Neutrophil (primary cell): ENCODE data around the gene PCDH20.

Source experiments
- H3K27ac ChIP-seq: fragments of 200-600 bp; sonication (generic); 2 replicates; pipeline ENCODE4 v1.5.1; 2016; ENCODE audit warnings: mild to moderate bottlenecking, moderate library complexity
- H3K27me3 ChIP-seq: fragments of 200-600 bp; sonication (generic); 2 replicates; pipeline ENCODE4 v1.6.0; 2016; ENCODE audit warnings: mild to moderate bottlenecking
- H3K36me3 ChIP-seq: fragments of 200-600 bp; sonication (generic); 2 replicates; pipeline ENCODE4 v1.5.1; 2017
- H3K4me1 ChIP-seq, 2 experiments: fragments of 200-600 bp in 1 of 2; sonication (generic) in 1 of 2; 1 replicate in 1 of 2; 2 replicates in 1 of 2; pipeline versions ENCODE4 v1.5.1 to v1.6.1; 2013 to 2016; ENCODE audit warnings: low read depth in 1 of 2, low read length in 1 of 2, mild to moderate bottlenecking in 1 of 2, moderate library complexity in 1 of 2; ENCODE audit not compliant: control insufficient read depth in 1 of 2, insufficient read depth in 1 of 2
- H3K4me3 ChIP-seq, 2 experiments: fragments of 200-600 bp in 1 of 2; sonication (generic) in 1 of 2; 1 replicate in 1 of 2; 2 replicates in 1 of 2; pipeline ENCODE4 v1.5.1; 2013 to 2016; ENCODE audit warnings: low read depth in 1 of 2, low read length in 1 of 2, mild to moderate bottlenecking in 1 of 2, moderate library complexity in 1 of 2
- H3K9me3 ChIP-seq: fragments of 200-600 bp; sonication (generic); 2 replicates; pipeline ENCODE4 v1.5.1; 2016
- TF ChIP-seq, protein P1 (sequence below): fragments of 200-600 bp; sonication (generic); IDR thresholded peaks from 2 replicates; pipeline ENCODE4 v1.5.1; 2016; ENCODE audit warnings: antibody characterized with exemption

PCDH20 gene, protein sequence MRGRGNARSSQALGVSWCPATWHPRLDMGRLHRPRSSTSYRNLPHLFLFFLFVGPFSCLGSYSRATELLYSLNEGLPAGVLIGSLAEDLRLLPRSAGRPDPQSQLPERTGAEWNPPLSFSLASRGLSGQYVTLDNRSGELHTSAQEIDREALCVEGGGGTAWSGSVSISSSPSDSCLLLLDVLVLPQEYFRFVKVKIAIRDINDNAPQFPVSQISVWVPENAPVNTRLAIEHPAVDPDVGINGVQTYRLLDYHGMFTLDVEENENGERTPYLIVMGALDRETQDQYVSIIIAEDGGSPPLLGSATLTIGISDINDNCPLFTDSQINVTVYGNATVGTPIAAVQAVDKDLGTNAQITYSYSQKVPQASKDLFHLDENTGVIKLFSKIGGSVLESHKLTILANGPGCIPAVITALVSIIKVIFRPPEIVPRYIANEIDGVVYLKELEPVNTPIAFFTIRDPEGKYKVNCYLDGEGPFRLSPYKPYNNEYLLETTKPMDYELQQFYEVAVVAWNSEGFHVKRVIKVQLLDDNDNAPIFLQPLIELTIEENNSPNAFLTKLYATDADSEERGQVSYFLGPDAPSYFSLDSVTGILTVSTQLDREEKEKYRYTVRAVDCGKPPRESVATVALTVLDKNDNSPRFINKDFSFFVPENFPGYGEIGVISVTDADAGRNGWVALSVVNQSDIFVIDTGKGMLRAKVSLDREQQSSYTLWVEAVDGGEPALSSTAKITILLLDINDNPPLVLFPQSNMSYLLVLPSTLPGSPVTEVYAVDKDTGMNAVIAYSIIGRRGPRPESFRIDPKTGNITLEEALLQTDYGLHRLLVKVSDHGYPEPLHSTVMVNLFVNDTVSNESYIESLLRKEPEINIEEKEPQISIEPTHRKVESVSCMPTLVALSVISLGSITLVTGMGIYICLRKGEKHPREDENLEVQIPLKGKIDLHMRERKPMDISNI

DNA sequence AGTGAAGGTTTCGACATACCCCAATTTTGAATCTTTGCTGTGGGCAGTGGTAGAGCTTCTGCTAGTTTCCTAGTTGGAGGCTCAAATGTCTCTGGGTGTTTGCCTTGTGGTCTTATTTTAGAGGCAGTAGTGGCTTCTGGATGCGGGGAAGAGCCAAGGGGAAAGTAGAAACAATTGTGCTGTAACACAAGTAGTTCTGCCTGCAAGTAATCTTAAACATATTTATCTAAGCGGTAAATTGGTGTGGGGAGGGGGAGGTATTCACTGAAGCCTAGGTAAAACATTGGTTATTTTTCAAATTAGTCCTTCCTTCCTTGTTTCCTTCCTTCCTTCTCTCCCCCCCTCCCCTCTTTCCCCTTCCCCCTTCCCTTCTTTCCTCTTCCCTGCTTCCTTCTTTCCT lies at the start of gene PCDH20:
Gene PCDH20 (minus strand): TSS at position 101 of the 400 bp plus-strand sequence. CDS start 691 bp downstream, outside the sequence.
- no peak within 1 kb of the TSS for H3K27ac ChIP-seq
- TF ChIP-seq, protein P1, sequence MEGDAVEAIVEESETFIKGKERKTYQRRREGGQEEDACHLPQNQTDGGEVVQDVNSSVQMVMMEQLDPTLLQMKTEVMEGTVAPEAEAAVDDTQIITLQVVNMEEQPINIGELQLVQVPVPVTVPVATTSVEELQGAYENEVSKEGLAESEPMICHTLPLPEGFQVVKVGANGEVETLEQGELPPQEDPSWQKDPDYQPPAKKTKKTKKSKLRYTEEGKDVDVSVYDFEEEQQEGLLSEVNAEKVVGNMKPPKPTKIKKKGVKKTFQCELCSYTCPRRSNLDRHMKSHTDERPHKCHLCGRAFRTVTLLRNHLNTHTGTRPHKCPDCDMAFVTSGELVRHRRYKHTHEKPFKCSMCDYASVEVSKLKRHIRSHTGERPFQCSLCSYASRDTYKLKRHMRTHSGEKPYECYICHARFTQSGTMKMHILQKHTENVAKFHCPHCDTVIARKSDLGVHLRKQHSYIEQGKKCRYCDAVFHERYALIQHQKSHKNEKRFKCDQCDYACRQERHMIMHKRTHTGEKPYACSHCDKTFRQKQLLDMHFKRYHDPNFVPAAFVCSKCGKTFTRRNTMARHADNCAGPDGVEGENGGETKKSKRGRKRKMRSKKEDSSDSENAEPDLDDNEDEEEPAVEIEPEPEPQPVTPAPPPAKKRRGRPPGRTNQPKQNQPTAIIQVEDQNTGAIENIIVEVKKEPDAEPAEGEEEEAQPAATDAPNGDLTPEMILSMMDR, result no peak
- H3K36me3 ChIP-seq, result no peaks in the 10 kb centered on the region
- H3K4me1 ChIP-seq, result peaks cover 0 to 3% of the 10 kb centered on the region in 2 experiments
- peaks cover 62% of the 10 kb centered on the region for H3K27me3 ChIP-seq
- no peak within 1 kb of the TSS for H3K4me3 ChIP-seq
- H3K9me3 ChIP-seq, result no peaks in the 10 kb centered on the region

DNA sequence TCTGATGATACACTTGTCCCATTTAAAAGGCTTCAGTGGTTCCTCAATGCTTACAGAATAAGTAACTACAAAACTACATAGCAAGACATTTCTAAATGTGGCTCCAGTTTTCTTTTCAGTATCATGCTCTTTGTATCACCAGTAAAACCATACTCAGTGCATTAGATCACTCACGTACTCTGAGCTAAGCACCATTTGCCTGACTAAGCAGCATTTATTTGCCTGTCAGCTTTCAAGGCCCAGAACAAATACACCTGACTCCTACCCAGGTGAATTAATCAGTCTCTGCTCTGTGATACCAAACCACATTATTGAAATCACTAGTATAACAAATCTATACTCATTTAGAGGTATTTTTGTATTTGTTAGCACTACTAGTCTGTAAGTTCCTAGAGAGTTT lies 47.4 kb upstream of the PCDH20 start:
- no peaks in the 10 kb centered on the region for H3K4me1 ChIP-seq
- no peaks in the 10 kb centered on the region for H3K9me3 ChIP-seq
- no peaks in the 10 kb centered on the region for H3K27me3 ChIP-seq
- no peak overlapping the region for H3K4me3 ChIP-seq
- TF ChIP-seq, protein P1, result no peak
- H3K27ac ChIP-seq, result no peak overlapping the region
- no peaks in the 10 kb centered on the region for H3K36me3 ChIP-seq

DNA sequence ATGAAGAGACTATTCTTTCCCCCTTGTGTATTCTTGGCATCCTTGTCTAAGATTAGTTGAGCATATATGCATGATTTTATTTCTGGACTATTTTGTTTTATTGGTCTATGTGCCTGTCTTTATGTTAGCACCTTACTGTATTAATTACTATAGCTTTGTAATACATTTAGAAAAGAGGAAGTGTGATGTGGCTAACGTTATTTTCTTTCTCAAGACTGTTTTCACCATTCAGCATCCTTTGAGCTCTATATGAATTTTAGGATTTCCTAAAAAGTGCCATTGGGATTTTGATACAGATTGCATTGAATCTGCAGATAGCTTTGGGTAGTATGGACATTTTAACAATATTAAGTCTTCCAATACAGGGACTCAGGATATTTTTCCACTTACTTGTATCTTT lies 37.5 kb upstream of the PCDH20 start:
- H3K9me3 ChIP-seq, result no peaks in the 10 kb centered on the region
- no peak overlapping the region for H3K27ac ChIP-seq
- H3K4me3 ChIP-seq, result no peak overlapping the region
- no peaks in the 10 kb centered on the region for H3K36me3 ChIP-seq
- no peaks in the 10 kb centered on the region for H3K4me1 ChIP-seq
- no peaks in the 10 kb centered on the region for H3K27me3 ChIP-seq
- TF ChIP-seq, protein P1, result no peak

DNA sequence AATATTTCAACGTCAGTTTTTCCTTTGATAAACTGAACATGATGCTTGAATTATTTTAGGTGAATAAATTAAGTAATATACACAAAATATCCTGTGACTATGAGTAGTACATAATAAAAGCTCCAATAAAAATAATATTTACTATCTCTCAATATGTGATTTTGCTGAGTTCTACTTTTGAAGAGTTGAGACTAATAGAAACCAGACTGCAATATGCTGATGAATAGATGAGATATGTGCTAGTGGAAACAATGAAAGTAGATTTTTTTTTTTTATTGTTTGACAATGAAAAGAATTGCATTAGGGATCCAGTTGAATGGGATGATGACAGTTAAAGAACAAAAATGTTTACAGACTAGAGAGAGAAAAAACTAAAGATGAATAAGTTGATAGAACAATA lies 16.4 kb upstream of the PCDH20 start:
- no peak overlapping the region for H3K27ac ChIP-seq
- H3K36me3 ChIP-seq, result no peaks in the 10 kb centered on the region
- H3K9me3 ChIP-seq, result no peaks in the 10 kb centered on the region
- H3K4me1 ChIP-seq, result no peaks in the 10 kb centered on the region
- no peaks in the 10 kb centered on the region for H3K27me3 ChIP-seq
- H3K4me3 ChIP-seq, result no peak overlapping the region
- TF ChIP-seq, protein P1, result no peak

DNA sequence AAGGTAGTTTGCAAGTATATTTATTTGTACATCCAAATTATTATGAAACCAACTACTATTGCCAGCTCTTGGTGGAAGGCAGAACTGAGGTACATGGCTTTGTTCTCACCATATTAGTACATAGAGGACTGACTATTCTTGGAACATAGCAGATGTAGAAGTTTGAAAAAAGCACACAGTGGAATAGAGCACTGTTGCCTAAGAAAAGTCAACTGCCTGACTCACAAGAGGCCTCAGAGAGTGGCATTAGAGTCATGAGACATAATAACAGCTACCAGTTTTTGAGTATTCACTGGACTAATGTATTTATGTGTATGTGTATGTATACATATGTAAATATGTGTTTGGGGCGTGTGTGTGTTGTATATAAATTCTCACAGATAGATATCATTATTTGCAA lies 8.3 kb upstream of the PCDH20 start:
- Histone ChIP-seq H3K4me3 (no peak overlapping the region), H3K27ac (no peak overlapping the region), H3K36me3 (no peaks in the 10 kb centered on the region), H3K9me3 (no peaks in the 10 kb centered on the region), H3K4me1 (no peaks in the 10 kb centered on the region), H3K27me3 (no peaks in the 10 kb centered on the region)
- TF ChIP-seq, protein P1, result no peak
